ENCODE measurements around the gene CARD6. TPM values are rescaled to one million over a fixed set of nuclear protein-coding genes. Genes with fewer than 3 reads are reported as not detected.
"Not testable (repeated sequence)": the region's sequence is repeated elsewhere in the genome, so short reads cannot be mapped to it uniquely, and the experiment has no call there.

CARD6 gene
- total RNA-seq, 3 donors from 2014 or later: 16.1 to 25.8 (median 16.7) TPM

- H3K36me3 ChIP-seq: no peaks in the 10 kb centered on the region
- no peaks in the 10 kb centered on the region for H3K27me3 ChIP-seq
- intact Hi-C loops (cut with DNase I; ENCODE audit: low total_unique reads): no loop called here
- H3K4me1 ChIP-seq: no peaks in the 10 kb centered on the region
- H3K9me3 ChIP-seq: no peaks in the 10 kb centered on the region
- no peak overlapping the region for H3K27ac ChIP-seq
- no peak for TF ChIP-seq POLR2AphosphoS5 (IDR thresholded peaks at IDR 0.05)
- no peak for TF ChIP-seq POLR2A (IDR thresholded peaks at IDR 0.05)
- TF ChIP-seq CTCF (IDR thresholded peaks at IDR 0.05): no peak
- no peak overlapping the region for H3K4me3 ChIP-seq
- DNase-seq (ENCODE audit: low spot score in 2 of 2): no peak
Measured at GRCh38 chr5:40801771-40802562, 39.2 kb upstream of the CARD6 start.

DNA sequence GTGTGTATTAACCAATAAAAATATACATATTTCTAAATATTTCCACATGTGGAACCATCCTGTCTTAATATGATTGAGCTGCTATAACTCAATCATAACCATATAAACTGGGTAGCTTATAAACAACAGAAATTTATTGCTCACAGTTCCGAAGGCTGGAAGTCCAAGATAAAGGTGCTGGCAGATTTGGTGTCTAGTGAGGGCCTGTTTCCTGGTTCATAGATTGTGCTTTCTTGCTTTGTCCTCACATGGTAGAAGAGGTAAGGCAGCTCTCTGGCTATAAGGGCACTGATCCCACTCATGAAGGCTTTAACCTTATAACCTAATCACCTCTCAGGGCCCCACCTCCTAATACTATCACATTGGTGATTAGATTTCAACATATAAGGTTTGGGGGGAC, 29.0 kb upstream of the CARD6 start:
- Histone ChIP-seq H3K4me1 (no peaks in the 10 kb centered on the region), H3K27ac (no peak overlapping the region), H3K4me3 (no peak overlapping the region), H3K36me3 (no peaks in the 10 kb centered on the region), H3K9me3 (no peaks in the 10 kb centered on the region), H3K27me3 (no peaks in the 10 kb centered on the region)
- no peak for TF ChIP-seq POLR2A (IDR thresholded peaks at IDR 0.05)
- no peak for TF ChIP-seq POLR2AphosphoS5 (IDR thresholded peaks at IDR 0.05)
- no peak for TF ChIP-seq CTCF (IDR thresholded peaks at IDR 0.05)
- intact Hi-C loops (cut with DNase I; ENCODE audit: low total_unique reads): no loop called here
- no peak for DNase-seq (ENCODE audit: low spot score in 2 of 2)

GRCh38 chr5:40813698-40814281, 27.4 kb upstream of the CARD6 start:
- no peak overlapping the region for H3K4me3 ChIP-seq
- TF ChIP-seq CTCF (IDR thresholded peaks at IDR 0.05) (no peak), POLR2A (IDR thresholded peaks at IDR 0.05) (no peak)
- no peak for DNase-seq (ENCODE audit: low spot score in 2 of 2)
- no peaks in the 10 kb centered on the region for H3K4me1 ChIP-seq
- no peak overlapping the region for H3K27ac ChIP-seq
- intact Hi-C loops (cut with DNase I; ENCODE audit: low total_unique reads): no loop called here
- H3K27me3 ChIP-seq: no peaks in the 10 kb centered on the region
- H3K36me3 ChIP-seq: no peaks in the 10 kb centered on the region
- no peaks in the 10 kb centered on the region for H3K9me3 ChIP-seq

DNA sequence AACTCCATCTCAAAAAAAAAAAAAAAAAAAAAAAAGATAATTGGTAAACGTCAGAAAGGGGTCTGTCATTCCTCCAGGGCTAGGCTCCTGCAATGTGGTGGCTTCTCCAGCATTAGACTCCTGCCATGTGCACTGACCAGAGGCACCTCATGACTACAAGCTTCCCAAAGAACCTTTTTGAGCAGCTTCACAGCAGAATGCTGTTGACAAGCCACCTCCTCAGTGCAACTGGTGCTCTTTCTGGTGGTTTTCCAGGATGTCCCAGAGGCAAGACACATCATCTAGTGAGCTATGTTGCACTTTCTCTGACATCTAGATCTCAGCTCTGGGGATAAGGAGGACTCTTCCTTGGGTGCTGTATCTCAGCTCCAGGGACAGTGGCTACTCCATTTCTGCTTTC, 17.7 kb upstream of the CARD6 start:
- intact Hi-C loops (cut with DNase I; ENCODE audit: low total_unique reads): no loop called here
- no peak for TF ChIP-seq POLR2AphosphoS5 (IDR thresholded peaks at IDR 0.05)
- TF ChIP-seq POLR2A (IDR thresholded peaks at IDR 0.05): no peak
- TF ChIP-seq CTCF (IDR thresholded peaks at IDR 0.05): no peak
- H3K4me3 ChIP-seq: no peak overlapping the region
- no peak overlapping the region for H3K27ac ChIP-seq
- H3K9me3 ChIP-seq: no peaks in the 10 kb centered on the region
- no peaks in the 10 kb centered on the region for H3K4me1 ChIP-seq
- no peak for DNase-seq (ENCODE audit: low spot score in 2 of 2)
- peaks cover 2% of the 10 kb centered on the region for H3K36me3 ChIP-seq
- H3K27me3 ChIP-seq: no peaks in the 10 kb centered on the region

DNA sequence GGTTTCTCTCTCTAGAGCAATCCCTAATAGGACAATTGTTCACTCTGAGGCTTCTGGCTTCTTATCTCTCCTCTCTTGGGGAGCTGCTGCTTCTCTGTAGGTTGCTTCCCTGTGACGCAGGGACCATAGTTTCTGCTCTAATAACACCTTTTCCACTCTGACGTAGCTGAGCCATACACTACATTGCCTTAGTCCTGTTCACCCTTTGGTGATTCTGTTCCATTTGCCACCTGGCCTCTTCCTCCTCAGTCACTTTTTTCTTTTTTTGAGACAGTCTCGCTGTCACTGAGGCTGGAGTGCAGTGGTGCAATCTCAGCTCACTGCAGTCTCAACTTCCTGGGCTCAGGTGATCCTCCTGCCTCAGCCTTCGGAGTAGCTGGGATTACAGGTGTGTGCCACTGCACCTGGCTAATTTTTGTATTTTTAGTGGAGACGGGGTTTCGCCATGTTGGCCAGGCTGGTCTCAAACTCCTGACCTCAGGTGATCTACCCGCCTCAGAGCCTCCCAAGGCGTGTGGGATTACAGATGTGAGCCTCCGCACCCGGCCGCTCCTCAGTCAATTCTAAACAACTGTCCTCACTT, 15.6 kb upstream of the CARD6 start:
- intact Hi-C loops (cut with DNase I; ENCODE audit: low total_unique reads); H3K36me3 ChIP-seq; H3K4me1 ChIP-seq; H3K9me3 ChIP-seq; DNase-seq (ENCODE audit: low spot score in 2 of 2); H3K4me3 ChIP-seq; H3K27me3 ChIP-seq; H3K27ac ChIP-seq: not testable (repeated sequence)

Measured in breast epithelium (tissue), 4 donors.